ENCODE data around the gene CDH7.

Gene CDH7

GRCh38 chr18:65750389-65751154, at the start of gene CDH7:
TSS of gene CDH7 (plus strand) at chr18:65751012. CDS start at chr18:65762843, 11,831 bp downstream.
- DNase-seq = no peak

GRCh38 chr18:65704046-65704445, 46.8 kb upstream of the CDH7 start:
- DNase-seq = no peak

GRCh38 chr18:65706646-65707045, 44.2 kb upstream of the CDH7 start:
- DNase-seq = no peak

GRCh38 chr18:65711493-65711892, 39.3 kb upstream of the CDH7 start:
- DNase-seq = no peak

GRCh38 chr18:65721619-65722018, 29.2 kb upstream of the CDH7 start:
- DNase-seq = no peak

GRCh38 chr18:65725251-65726050, 25.4 kb upstream of the CDH7 start:
- no peak for DNase-seq

GRCh38 chr18:65735155-65735554, 15.7 kb upstream of the CDH7 start:
- DNase-seq = no peak

GRCh38 chr18:65737471-65737955, 13.3 kb upstream of the CDH7 start:
- no peak for DNase-seq

- no peak for DNase-seq
These were observed 3.9 kb upstream of the CDH7 start for GRCh38 chr18:65746936-65747335.

- DNase-seq = no peak
These were observed 2.5 kb upstream of the CDH7 start for GRCh38 chr18:65748321-65748720.

GRCh38 chr18:65749841-65750240, 971 bp upstream of the CDH7 start:
- no peak for DNase-seq

- no peak for DNase-seq
These were observed 608 bp downstream of the CDH7 start for GRCh38 chr18:65751155-65752085.

- no peak for DNase-seq
These were observed 2.0 kb downstream of the CDH7 start for GRCh38 chr18:65752625-65753325.

GRCh38 chr18:65753520-65753919, 2.7 kb downstream of the CDH7 start:
- DNase-seq = no peak

GRCh38 chr18:65754121-65754520, 3.3 kb downstream of the CDH7 start:
- DNase-seq = no peak

GRCh38 chr18:65755616-65756015, 4.8 kb downstream of the CDH7 start:
- no peak for DNase-seq

GRCh38 chr18:65760457-65760856, 9.6 kb downstream of the CDH7 start:
- DNase-seq = no peak

GRCh38 chr18:65761636-65762295, 11.0 kb downstream of the CDH7 start:
- DNase-seq = no peak

- DNase-seq = no peak
These were observed 11.7 kb downstream of the CDH7 start for GRCh38 chr18:65762556-65762955.

GRCh38 chr18:65767406-65767805, 16.6 kb downstream of the CDH7 start:
- no peak for DNase-seq

GRCh38 chr18:65768120-65768778, 17.4 kb downstream of the CDH7 start:
- DNase-seq = no peak

Measured in activated naive CD4-positive, alpha-beta T cell treated with anti-CD3 and anti-CD28 coated beads, Interleukin-2, amount 50 U/mL, for 16 hours (primary cell).